Measurements from ENCODE around the gene CD58.

- TF ChIP-seq CTCF (IDR thresholded peaks at IDR 0.05) (no peak), POLR2A (IDR thresholded peaks at IDR 0.05) (no peak)
Observed at GRCh38 chr1:116540088-116540487, 30.7 kb downstream of the CD58 start.
